H1 (cell line): ENCODE results near the gene SND1. TPM values are rescaled to one million over a fixed set of nuclear protein-coding genes. Genes with fewer than 3 reads are reported as not detected.

Experiments used
- CHD2 ChIP-seq: IDR thresholded peaks from 2 replicates; pipeline ENCODE4 v1.6.1; 2012; ENCODE audit warnings: low read length, improper control_type of control experiment
- CHD7 ChIP-seq: fragments of 300-600 bp; sonication (generic); IDR thresholded peaks from 2 replicates; pipeline ENCODE4 v1.7.1; 2012; ENCODE audit warnings: low read length, moderate library complexity, mild to moderate bottlenecking, inconsistent platforms; ENCODE audit not compliant: insufficient replicate concordance
- CREB1 ChIP-seq: IDR thresholded peaks from 2 replicates; pipeline ENCODE4 v1.6.1; 2012; ENCODE audit warnings: inconsistent platforms
- CTCF ChIP-seq, 3 experiments: IDR thresholded peaks; 1 replicate in 2 of 3; 2 replicates in 1 of 3; pipeline versions ENCODE4 v1.5.1 to v1.6.1; 2011; ENCODE audit warnings: low read length in 3 of 3, mild to moderate bottlenecking in 3 of 3, inconsistent platforms in 2 of 3, low read depth in 1 of 3, moderate library complexity in 1 of 3; ENCODE audit not compliant: insufficient read depth in 1 of 3; ENCODE audit errors: control extremely low read depth in 1 of 3
- EGR1 ChIP-seq: IDR thresholded peaks from 2 replicates; pipeline ENCODE4 v1.6.1; 2011; ENCODE audit warnings: low read depth, low read length, borderline replicate concordance
- RAD21 ChIP-seq, 2 experiments: IDR thresholded peaks in 1 of 2; conservative IDR thresholded peaks in 1 of 2; 2 replicates each; pipeline ENCODE4 v1.6.1; 2011; ENCODE audit warnings: low read depth in 2 of 2, low read length in 2 of 2, improper control_type of control experiment in 1 of 2, inconsistent platforms in 1 of 2, mild to moderate bottlenecking in 1 of 2, moderate library complexity in 1 of 2
- polyA plus RNA-seq, 7 experiments: library from polyadenylated mRNA; depleted of rRNA in 3 of 7; stranded (reverse) in 5 of 7; unstranded in 2 of 7; fragments of >200 nt in 5 of 7; fragments of 200-250 nt in 2 of 7; gene quantifications; 1 replicate in 5 of 7; 2 replicates in 1 of 7; 4 replicates in 1 of 7; pipeline versions ENCODE4 v1.2.1 to v1.2.3, GENCODE V29; 2011 to 2013; ENCODE audit warnings: missing spikeins in 2 of 7, mixed read lengths in 2 of 7
- total RNA-seq: library from RNA; stranded (reverse); fragmentation: NEBNext Ultra II Directional; extraction: Animal tissue kit (Norgen Biotek cat#: 25700); gene quantifications from 2 replicates; pipeline ENCODE4 v1.2.1, GENCODE V29; 2021

SND1 gene
- total and polyA plus RNA-seq, 2 of the 8 experiments (the other 6 are each of a cell fraction or from before 2014, with no cell fraction given), result 122 to 290 TPM

- TF ChIP-seq CHD7, result no peak
- 0 out of 4 replicates have a peak, but pooled peaks of 1 of the 3 experiments have one; percentile 3 for TF ChIP-seq CTCF (IDR thresholded peaks at IDR 0.05; ENCODE audit: control extremely low read depth in 1 of 3, insufficient read depth in 1 of 3, low read depth in 1 of 3, low read length in 3 of 3)
- TF ChIP-seq CREB1, result no peak
- no peak for TF ChIP-seq CHD2
- TF ChIP-seq EGR1, result peak; percentile 79; the same call in 1 of the 2 replicates
- TF ChIP-seq RAD21 (IDR thresholded peaks at IDR 0.05 in 1 of 2, conservative IDR thresholded peaks at IDR 0.05 in 1 of 2; ENCODE audit: low read depth in 2 of 2, low read length in 2 of 2), result 0 out of 4 replicates have a peak, but pooled peaks of 1 of the 2 experiments have one; percentile 2
Observed at GRCh38 chr7:128030654-128031611, 378.9 kb downstream of the SND1 start, which contains the start of gene LRRC4 (continued).
